HepG2 (cell line): ENCODE measurements around the gene WDR82.

Source experiments
- POLR2AphosphoS5 ChIP-seq: IDR thresholded peaks from 2 replicates; pipeline ENCODE4 v1.6.1; 2012; ENCODE audit warnings: low read depth, low read length
- SMARCC2 ChIP-seq: fragments of 450-650 bp; IDR thresholded peaks from 2 replicates; pipeline ENCODE4 v1.6.1; 2017; ENCODE audit warnings: antibody characterized with exemption, mild to moderate bottlenecking

DNA sequence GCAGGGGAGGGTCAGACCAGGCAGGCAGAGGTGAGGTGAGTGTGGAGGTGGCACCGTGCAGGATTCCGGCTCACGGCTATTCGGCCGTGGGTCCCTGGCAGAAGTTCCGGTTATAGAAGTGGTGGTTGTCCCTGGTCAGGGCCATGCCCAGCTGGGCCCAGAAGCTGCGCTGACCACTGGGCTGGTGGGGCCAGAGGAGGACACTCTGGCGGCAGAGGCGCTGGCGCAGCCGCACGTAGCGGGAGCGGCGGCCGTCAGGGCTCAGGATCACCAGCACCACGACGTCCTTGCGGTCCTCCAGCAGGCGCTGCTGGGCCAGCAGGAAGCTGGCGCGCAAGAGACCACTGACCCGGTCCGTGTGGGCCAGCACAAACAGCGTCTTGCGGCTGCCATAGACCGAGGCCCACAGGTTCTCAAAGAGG lies 57.3 kb downstream of the WDR82 start:
- no peak for TF ChIP-seq POLR2AphosphoS5
- no peak for TF ChIP-seq SMARCC2
